RPMI8226 (cell line): ENCODE measurements around the gene CHMP1A.

ENCODE experiments used
- DNase-seq: peaks from one replicate; pipeline ENCODE4 v3.0.0-alpha.2; 2015

CHMP1A gene

GRCh38 chr16:89623511-89624261, 33.8 kb downstream of the CHMP1A start:
- DNase-seq: no peak

- no peak for DNase-seq
Measured at GRCh38 chr16:89621698-89622409, 35.7 kb downstream of the CHMP1A start.

GRCh38 chr16:89621136-89621697, 36.3 kb downstream of the CHMP1A start:
- no peak for DNase-seq

- DNase-seq: no peak
Measured at GRCh38 chr16:89620406-89620841, 37.1 kb downstream of the CHMP1A start.

GRCh38 chr16:89619840-89620239, 37.7 kb downstream of the CHMP1A start:
- no peak for DNase-seq

- no peak for DNase-seq
Measured at GRCh38 chr16:89618109-89618998, 39.2 kb downstream of the CHMP1A start.

GRCh38 chr16:89617036-89617435, 40.5 kb downstream of the CHMP1A start:
- DNase-seq: no peak

- DNase-seq: no peak
Measured at GRCh38 chr16:89616623-89617022, 40.9 kb downstream of the CHMP1A start.

GRCh38 chr16:89615596-89616090, 41.9 kb downstream of the CHMP1A start:
- no peak for DNase-seq

GRCh38 chr16:89615176-89615575, 42.3 kb downstream of the CHMP1A start:
- no peak for DNase-seq

- DNase-seq: no peak
Measured at GRCh38 chr16:89613954-89614459, 43.5 kb downstream of the CHMP1A start.

- DNase-seq: peak; percentile 51
Measured at GRCh38 chr16:89613231-89613953, 44.1 kb downstream of the CHMP1A start, which contains the start of gene DPEP1. Gene DPEP1, plus strand, starts transcription at chr16:89613642. Its CDS starts 16,769 bp downstream, at chr16:89630411.

- no peak for DNase-seq
Measured at GRCh38 chr16:89612415-89613166, 44.9 kb downstream of the CHMP1A start.

- DNase-seq: no peak
Measured at GRCh38 chr16:89610108-89610453, 47.4 kb downstream of the CHMP1A start.

- DNase-seq: no peak
Measured at GRCh38 chr16:89607937-89608740, 49.4 kb downstream of the CHMP1A start.

- DNase-seq: no peak
Measured at GRCh38 chr16:89607453-89607852, 50.1 kb downstream of the CHMP1A start.

- DNase-seq: peak; percentile 77
Measured at GRCh38 chr16:89606006-89606405, 51.5 kb downstream of the CHMP1A start.

GRCh38 chr16:89605186-89605970, 52.1 kb downstream of the CHMP1A start:
- DNase-seq: no peak

- DNase-seq: no peak
Measured at GRCh38 chr16:89604764-89605163, 52.7 kb downstream of the CHMP1A start.
